CD4-positive, alpha-beta T cell treated with Interleukin-4 for 4 hours (primary cell): ENCODE results near the gene ZNF816.
A peak's percentile ranks its signal among the peaks of the same experiment; 100 is the strongest.
"Not testable (repeated sequence)": the region's sequence is repeated elsewhere in the genome, so short reads cannot be mapped to it uniquely, and the experiment has no call there.

Source experiments
- DNase-seq: peaks from one replicate; pipeline ENCODE4 v3.0.0-alpha.2; 2020

ZNF816 gene

GRCh38 chr19:52923778-52924593 lies 38.7 kb downstream of the ZNF816 start:
- no peak for DNase-seq

GRCh38 chr19:52922841-52923777 lies 39.6 kb downstream of the ZNF816 start, which contains the start of gene ZNF888:
Gene ZNF888, minus strand, starts transcription at chr19:52923428. Its CDS starts 5,555 bp downstream, at chr19:52917873.
- peak; percentile 83 for DNase-seq

GRCh38 chr19:52917531-52917930 lies 45.1 kb downstream of the ZNF816 start:
- no peak for DNase-seq

GRCh38 chr19:52910648-52911047 lies 52.0 kb downstream of the ZNF816 start:
- no peak for DNase-seq

GRCh38 chr19:52904052-52904780 lies 58.5 kb downstream of the ZNF816 start:
- not testable (repeated sequence) for DNase-seq

- DNase-seq, result no peak
These were observed 60.8 kb downstream of the ZNF816 start for GRCh38 chr19:52901842-52902241.
